ENCODE results near the gene IQSEC3.
"Not testable (repeated sequence)": the region's sequence is repeated elsewhere in the genome, so short reads cannot be mapped to it uniquely, and the experiment has no call there.

GRCh38 chr12:51087-51486 is 15.5 kb upstream of the IQSEC3 start:
- TF ChIP-seq CTCF (IDR thresholded peaks at IDR 0.05); E2F1 (CRISPR knock-in tag; IDR thresholded peaks at IDR 0.05); CREB1 (CRISPR knock-in tag; IDR thresholded peaks at IDR 0.05); ZNF219 (CRISPR knock-in tag; IDR thresholded peaks at IDR 0.05; ENCODE audit: borderline replicate concordance): not testable (repeated sequence)
